Neural progenitor cell (in vitro differentiated cells): ENCODE results near the gene GFPT2. TPM values are rescaled to one million over a fixed set of nuclear protein-coding genes. Genes with fewer than 3 reads are reported as not detected.

Source experiments
- DNase-seq: peaks from one replicate; pipeline ENCODE4 v3.0.0-alpha.2; 2016; ENCODE audit warnings: low spot score
- H2AFZ ChIP-seq: fragments of 200-600 bp; sonication (generic); replicated peaks from 2 replicates; pipeline ENCODE4 v1.6.1; 2016; ENCODE audit warnings: antibody characterized with exemption
- H3F3A ChIP-seq: fragments of 200-600 bp; sonication (generic); 2 replicates; pipeline ENCODE4 v1.6.1; 2016; ENCODE audit warnings: antibody characterized with exemption, low read depth
- H3K27ac ChIP-seq: fragments of 200-600 bp; sonication (generic); 2 replicates; pipeline ENCODE4 v1.5.1; 2016; ENCODE audit warnings: mild to moderate bottlenecking
- H3K27me3 ChIP-seq: fragments of 200-600 bp; sonication (generic); 2 replicates; pipeline ENCODE4 v1.6.1; 2016; ENCODE audit warnings: mild to moderate bottlenecking, moderate library complexity
- H3K36me3 ChIP-seq: fragments of 200-600 bp; sonication (generic); 2 replicates; pipeline ENCODE4 v1.5.1; 2016
- H3K4me1 ChIP-seq: fragments of 200-600 bp; sonication (generic); 2 replicates; pipeline ENCODE4 v1.6.1; 2016; ENCODE audit warnings: mixed run types
- H3K4me2 ChIP-seq: fragments of 200-600 bp; sonication (generic); 2 replicates; pipeline ENCODE4 v1.6.1; 2016
- H3K4me3 ChIP-seq: fragments of 200-600 bp; sonication (generic); 2 replicates; pipeline ENCODE4 v1.5.1; 2016
- H3K79me2 ChIP-seq: fragments of 200-600 bp; sonication (generic); 2 replicates; pipeline ENCODE4 v1.6.1; 2016; ENCODE audit warnings: low read depth
- H3K9ac ChIP-seq: fragments of 200-600 bp; sonication (generic); 2 replicates; pipeline ENCODE4 v1.6.1; 2016
- H3K9me3 ChIP-seq: fragments of 200-600 bp; sonication (generic); 2 replicates; pipeline ENCODE4 v1.5.1; 2016; ENCODE audit warnings: low read depth
- H4K20me1 ChIP-seq: fragments of 200-600 bp; sonication (generic); 2 replicates; pipeline ENCODE4 v1.6.1; 2016; ENCODE audit warnings: low read depth
- H3K27ac Mint-ChIP-seq: 3 replicates; pipeline ENCODE4 v1.8.0; 2021; ENCODE audit warnings: mixed read lengths
- H3K27me3 Mint-ChIP-seq: 2 replicates; pipeline ENCODE4 v1.8.0; 2022; ENCODE audit warnings: low read depth, mild to moderate bottlenecking, inconsistent platforms, moderate library complexity, mixed read lengths; ENCODE audit not compliant: insufficient read depth
- H3K36me3 Mint-ChIP-seq: 3 replicates; pipeline ENCODE4 v1.8.0; 2021; ENCODE audit warnings: mixed read lengths
- H3K4me1 Mint-ChIP-seq: 3 replicates; pipeline ENCODE4 v1.8.0; 2021; ENCODE audit warnings: mixed read lengths
- H3K4me3 Mint-ChIP-seq: 3 replicates; pipeline ENCODE4 v1.8.0; 2021; ENCODE audit warnings: mild to moderate bottlenecking, moderate library complexity, mixed read lengths
- H3K9me3 Mint-ChIP-seq: 3 replicates; pipeline ENCODE4 v1.8.0; 2020; ENCODE audit warnings: mixed read lengths
- EZH2 ChIP-seq: fragments of 200-600 bp; sonication (generic); IDR thresholded peaks from 2 replicates; pipeline ENCODE4 v1.6.1; 2017; ENCODE audit warnings: antibody characterized with exemption, mild to moderate bottlenecking, moderate library complexity
- EZH2phosphoT487 ChIP-seq: fragments of 200-600 bp; sonication (generic); IDR thresholded peaks from 2 replicates; pipeline ENCODE4 v1.6.1; 2017; ENCODE audit warnings: antibody characterized with exemption
- total RNA-seq: library from RNA; depleted of rRNA; stranded (reverse); fragments of >200 nt; gene quantifications from 2 replicates; pipeline ENCODE4 v1.2.3, GENCODE V29; 2015; ENCODE audit warnings: low replicate concordance
- TF ChIP-seq, protein P1 (sequence below): fragments of 200-600 bp; sonication (generic); IDR thresholded peaks from 2 replicates; pipeline ENCODE4 v1.5.1; 2017; ENCODE audit warnings: antibody characterized with exemption, mild to moderate bottlenecking

GFPT2 gene
- total RNA-seq, 1 donor from 2014 or later, result 18.9 TPM

DNA sequence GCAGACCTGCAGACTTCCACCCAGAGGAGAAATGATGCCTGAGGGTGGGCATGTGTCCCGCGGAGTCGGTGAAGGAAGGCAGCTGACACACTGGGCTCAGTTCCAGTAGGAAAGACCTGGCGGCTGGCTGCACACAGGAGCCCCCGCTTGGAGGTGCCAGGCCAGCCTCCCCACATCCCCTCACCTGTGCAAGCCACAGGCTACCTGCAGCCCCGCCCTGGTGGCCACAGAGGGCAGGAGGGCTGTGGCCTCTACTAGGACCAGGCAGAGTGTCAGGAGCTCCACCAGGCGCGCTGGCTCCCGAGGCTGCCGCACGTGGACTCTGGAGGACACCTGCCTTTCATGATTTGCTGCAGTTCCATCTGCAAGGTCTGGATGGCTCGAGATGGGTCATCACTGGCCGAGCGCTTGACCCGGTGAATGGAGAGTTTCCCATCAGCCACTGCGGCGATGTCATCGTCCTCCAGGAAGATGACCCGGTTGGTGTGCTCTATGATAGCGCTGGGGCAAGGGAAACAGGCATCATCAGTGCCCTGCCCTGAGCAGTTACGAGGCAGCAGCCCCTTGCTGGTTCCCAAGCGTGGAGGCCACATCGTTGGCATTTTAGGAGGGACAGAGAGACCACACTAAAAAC, 34.6 kb downstream of the GFPT2 start:
- H3K4me1 ChIP-seq, result peaks cover 3% of the 10 kb centered on the region
- no peaks in the 10 kb centered on the region for H3K79me2 ChIP-seq
- Mint-ChIP-seq H3K36me3 (peaks cover 18% of the 10 kb centered on the region), H3K4me1 (peaks cover 5% of the 10 kb centered on the region), H3K27ac (peak overlapping the region; percentile 48), H3K9me3 (no peaks in the 10 kb centered on the region), H3K4me3 (no peak overlapping the region), H3K27me3 (peaks cover 4% of the 10 kb centered on the region)
- no peak overlapping the region for H3K27ac ChIP-seq
- no peaks in the 10 kb centered on the region for H3F3A ChIP-seq
- DNase-seq, result no peak
- H3K9ac ChIP-seq, result no peak overlapping the region
- TF ChIP-seq, protein P1, sequence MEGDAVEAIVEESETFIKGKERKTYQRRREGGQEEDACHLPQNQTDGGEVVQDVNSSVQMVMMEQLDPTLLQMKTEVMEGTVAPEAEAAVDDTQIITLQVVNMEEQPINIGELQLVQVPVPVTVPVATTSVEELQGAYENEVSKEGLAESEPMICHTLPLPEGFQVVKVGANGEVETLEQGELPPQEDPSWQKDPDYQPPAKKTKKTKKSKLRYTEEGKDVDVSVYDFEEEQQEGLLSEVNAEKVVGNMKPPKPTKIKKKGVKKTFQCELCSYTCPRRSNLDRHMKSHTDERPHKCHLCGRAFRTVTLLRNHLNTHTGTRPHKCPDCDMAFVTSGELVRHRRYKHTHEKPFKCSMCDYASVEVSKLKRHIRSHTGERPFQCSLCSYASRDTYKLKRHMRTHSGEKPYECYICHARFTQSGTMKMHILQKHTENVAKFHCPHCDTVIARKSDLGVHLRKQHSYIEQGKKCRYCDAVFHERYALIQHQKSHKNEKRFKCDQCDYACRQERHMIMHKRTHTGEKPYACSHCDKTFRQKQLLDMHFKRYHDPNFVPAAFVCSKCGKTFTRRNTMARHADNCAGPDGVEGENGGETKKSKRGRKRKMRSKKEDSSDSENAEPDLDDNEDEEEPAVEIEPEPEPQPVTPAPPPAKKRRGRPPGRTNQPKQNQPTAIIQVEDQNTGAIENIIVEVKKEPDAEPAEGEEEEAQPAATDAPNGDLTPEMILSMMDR, result no peak
- TF ChIP-seq EZH2phosphoT487, result no peak
- TF ChIP-seq EZH2, result no peak
- no peaks in the 10 kb centered on the region for H3K9me3 ChIP-seq
- H4K20me1 ChIP-seq, result no peaks in the 10 kb centered on the region
- H3K4me2 ChIP-seq, result no peak overlapping the region
- no peaks in the 10 kb centered on the region for H3K27me3 ChIP-seq
- no peaks in the 10 kb centered on the region for H3K36me3 ChIP-seq
- no peak overlapping the region for H2AFZ ChIP-seq
- H3K4me3 ChIP-seq, result no peak overlapping the region

DNA sequence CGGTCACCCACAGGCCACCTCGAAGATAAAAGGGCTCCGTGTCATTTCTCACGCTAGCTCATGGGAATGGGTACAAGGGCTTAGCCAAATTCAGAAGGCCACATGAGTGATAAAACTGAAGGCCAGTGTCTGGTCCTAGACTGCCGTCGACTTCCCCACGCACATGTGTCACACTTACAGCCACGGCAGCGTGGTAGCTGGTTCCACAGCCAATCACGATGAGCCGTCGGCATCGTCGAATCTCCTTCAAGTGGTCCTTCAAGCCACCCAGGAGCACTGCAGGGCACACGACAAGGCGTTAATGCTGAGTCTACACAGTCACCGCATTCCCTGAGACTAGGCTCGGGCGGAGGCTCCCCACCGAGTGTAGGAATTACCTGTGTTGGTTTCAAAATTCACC, 36.5 kb downstream of the GFPT2 start:
- no peak for TF ChIP-seq EZH2phosphoT487
- TF ChIP-seq, protein P1, result no peak
- TF ChIP-seq EZH2, result no peak
- Histone ChIP-seq H3K4me3 (no peak overlapping the region), H4K20me1 (no peaks in the 10 kb centered on the region), H3F3A (no peaks in the 10 kb centered on the region), H3K4me1 (no peaks in the 10 kb centered on the region), H2AFZ (no peak overlapping the region), H3K27ac (no peak overlapping the region), H3K9me3 (no peaks in the 10 kb centered on the region), H3K4me2 (no peak overlapping the region), H3K9ac (no peak overlapping the region), H3K27me3 (no peaks in the 10 kb centered on the region), H3K36me3 (no peaks in the 10 kb centered on the region), H3K79me2 (no peaks in the 10 kb centered on the region)
- Mint-ChIP-seq H3K9me3 (no peaks in the 10 kb centered on the region), H3K4me1 (no peaks in the 10 kb centered on the region), H3K27me3 (peaks cover 2% of the 10 kb centered on the region), H3K27ac (no peak overlapping the region), H3K36me3 (peaks cover 15% of the 10 kb centered on the region), H3K4me3 (no peak overlapping the region)
- no peak for DNase-seq

- no peak overlapping the region for H3K27ac Mint-ChIP-seq
- Histone ChIP-seq H3F3A (no peaks in the 10 kb centered on the region), H3K36me3 (no peaks in the 10 kb centered on the region), H3K9ac (no peak overlapping the region), H4K20me1 (no peaks in the 10 kb centered on the region), H3K4me3 (no peak overlapping the region), H3K9me3 (no peaks in the 10 kb centered on the region), H3K27me3 (no peaks in the 10 kb centered on the region), H3K4me1 (no peaks in the 10 kb centered on the region), H3K79me2 (no peaks in the 10 kb centered on the region), H2AFZ (no peak overlapping the region), H3K4me2 (no peak overlapping the region), H3K27ac (no peak overlapping the region)
- peak; percentile 56 for DNase-seq
- H3K9me3 Mint-ChIP-seq, result no peaks in the 10 kb centered on the region
- H3K36me3 Mint-ChIP-seq, result peaks cover 18% of the 10 kb centered on the region
- peaks cover 5% of the 10 kb centered on the region for H3K27me3 Mint-ChIP-seq
- no peak for TF ChIP-seq EZH2
- TF ChIP-seq, protein P1, result peak; percentile 92
- H3K4me1 Mint-ChIP-seq, result no peaks in the 10 kb centered on the region
- no peak overlapping the region for H3K4me3 Mint-ChIP-seq
These were observed 37.3 kb downstream of the GFPT2 start for GRCh38 chr5:180315762-180316212.
